Measurements from ENCODE around the gene ODAD3.

DNA sequence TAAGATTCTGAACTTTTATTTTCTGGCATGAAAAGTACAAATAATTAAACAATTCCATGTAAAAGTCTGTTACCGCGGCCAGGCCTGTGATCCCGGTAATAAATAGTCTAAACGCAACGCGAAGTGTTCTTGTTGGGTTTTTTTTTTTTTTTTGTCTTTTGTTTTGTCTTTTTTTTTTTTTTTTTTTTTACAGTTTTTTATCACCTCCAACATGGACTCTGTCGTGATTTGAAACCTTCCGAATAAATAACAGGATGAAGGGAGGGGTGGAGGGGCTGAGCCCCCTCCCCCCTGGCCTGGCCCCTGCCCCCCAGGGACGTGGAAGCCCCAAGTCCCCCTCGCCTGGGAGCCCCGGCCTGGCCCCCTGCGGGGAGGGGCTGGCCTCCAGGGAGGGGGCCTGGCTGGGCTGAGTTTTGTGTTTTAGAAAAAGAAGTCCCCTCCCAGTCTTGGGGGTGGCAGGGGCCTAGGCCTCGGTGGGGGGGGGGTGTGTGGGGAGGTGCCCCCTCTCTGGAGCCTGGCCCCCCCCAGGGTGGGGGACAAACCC is 16.5 kb upstream of the ODAD3 start:
- TF ChIP-seq, protein P1, sequence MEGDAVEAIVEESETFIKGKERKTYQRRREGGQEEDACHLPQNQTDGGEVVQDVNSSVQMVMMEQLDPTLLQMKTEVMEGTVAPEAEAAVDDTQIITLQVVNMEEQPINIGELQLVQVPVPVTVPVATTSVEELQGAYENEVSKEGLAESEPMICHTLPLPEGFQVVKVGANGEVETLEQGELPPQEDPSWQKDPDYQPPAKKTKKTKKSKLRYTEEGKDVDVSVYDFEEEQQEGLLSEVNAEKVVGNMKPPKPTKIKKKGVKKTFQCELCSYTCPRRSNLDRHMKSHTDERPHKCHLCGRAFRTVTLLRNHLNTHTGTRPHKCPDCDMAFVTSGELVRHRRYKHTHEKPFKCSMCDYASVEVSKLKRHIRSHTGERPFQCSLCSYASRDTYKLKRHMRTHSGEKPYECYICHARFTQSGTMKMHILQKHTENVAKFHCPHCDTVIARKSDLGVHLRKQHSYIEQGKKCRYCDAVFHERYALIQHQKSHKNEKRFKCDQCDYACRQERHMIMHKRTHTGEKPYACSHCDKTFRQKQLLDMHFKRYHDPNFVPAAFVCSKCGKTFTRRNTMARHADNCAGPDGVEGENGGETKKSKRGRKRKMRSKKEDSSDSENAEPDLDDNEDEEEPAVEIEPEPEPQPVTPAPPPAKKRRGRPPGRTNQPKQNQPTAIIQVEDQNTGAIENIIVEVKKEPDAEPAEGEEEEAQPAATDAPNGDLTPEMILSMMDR (IDR thresholded peaks at IDR 0.05; ENCODE audit: low read length), result no peak
- TF ChIP-seq EZH2 (optimal IDR thresholded peaks at IDR 0.05; ENCODE audit: low read depth, low read length), result no peak
- no peak for TF ChIP-seq EZH2phosphoT487 (IDR thresholded peaks at IDR 0.05; ENCODE audit: low read length)
